GM19467 (cell line): ENCODE results near the gene RTP5.

Source experiments
- ATAC-seq: cut with Tn5 transposase; IDR thresholded peaks from one replicate; pipeline ENCODE4 v1.9.1; 2021; ENCODE audit warnings: mild to moderate bottlenecking, moderate library complexity; ENCODE audit not compliant: unreplicated experiment

The RTP5 gene

GRCh38 chr2:241885946-241886643 lies 16.6 kb downstream of the RTP5 start:
- ATAC-seq: no peak

- no peak for ATAC-seq
Measured at GRCh38 chr2:241886840-241887447, 17.4 kb downstream of the RTP5 start.

GRCh38 chr2:241887806-241888522 lies 18.4 kb downstream of the RTP5 start:
- no peak for ATAC-seq

- ATAC-seq: no peak
Measured at GRCh38 chr2:241888641-241889040, 19.1 kb downstream of the RTP5 start.

GRCh38 chr2:241890524-241891235 lies 21.2 kb downstream of the RTP5 start:
- ATAC-seq: no peak

- ATAC-seq: no peak
Measured at GRCh38 chr2:241891315-241891987, 21.9 kb downstream of the RTP5 start.

- no peak for ATAC-seq
Measured at GRCh38 chr2:241891988-241892298, 22.4 kb downstream of the RTP5 start.

GRCh38 chr2:241892299-241893137 lies 23.0 kb downstream of the RTP5 start:
- ATAC-seq: no peak

GRCh38 chr2:241893265-241893664 lies 23.7 kb downstream of the RTP5 start:
- ATAC-seq: no peak

- ATAC-seq: no peak
Measured at GRCh38 chr2:241894056-241894641, 24.6 kb downstream of the RTP5 start.

- no peak for ATAC-seq
Measured at GRCh38 chr2:241894681-241895426, 25.3 kb downstream of the RTP5 start.

- no peak for ATAC-seq
Measured at GRCh38 chr2:241895427-241895711, 25.8 kb downstream of the RTP5 start.

- ATAC-seq: no peak
Measured at GRCh38 chr2:241895712-241896641, 26.4 kb downstream of the RTP5 start.

- ATAC-seq: no peak
Measured at GRCh38 chr2:241896746-241897201, 27.2 kb downstream of the RTP5 start.

- no peak for ATAC-seq
Measured at GRCh38 chr2:241897231-241897916, 27.8 kb downstream of the RTP5 start.

GRCh38 chr2:241898463-241899270 lies 29.1 kb downstream of the RTP5 start:
- ATAC-seq: no peak
